Nephron progenitor cell (in vitro differentiated cells): ENCODE data around the gene GJA8.
"Not testable (repeated sequence)": the region's sequence is repeated elsewhere in the genome, so short reads cannot be mapped to it uniquely, and the experiment has no call there.

Source experiments
- DNase-seq: peaks from one replicate; pipeline ENCODE4 v3.0.0; 2021
- H3K27ac Mint-ChIP-seq: 2 replicates; pipeline ENCODE4 v1.8.0; 2021; ENCODE audit warnings: mild to moderate bottlenecking, moderate library complexity, mixed read lengths
- H3K27me3 Mint-ChIP-seq: 2 replicates; pipeline ENCODE4 v1.8.0; 2021; ENCODE audit warnings: mild to moderate bottlenecking, low read depth, mixed read lengths; ENCODE audit not compliant: poor library complexity
- H3K36me3 Mint-ChIP-seq: 2 replicates; pipeline ENCODE4 v1.8.0; 2021; ENCODE audit warnings: low read depth, mixed read lengths
- H3K4me1 Mint-ChIP-seq: 2 replicates; pipeline ENCODE4 v1.8.0; 2021; ENCODE audit warnings: mixed read lengths
- H3K4me3 Mint-ChIP-seq: 2 replicates; pipeline ENCODE4 v1.8.0; 2021; ENCODE audit warnings: mild to moderate bottlenecking, moderate library complexity, mixed read lengths
- H3K9me3 Mint-ChIP-seq: 2 replicates; pipeline ENCODE4 v1.8.0; 2021; ENCODE audit warnings: mild to moderate bottlenecking, moderate library complexity, mixed read lengths
- CTCF ChIP-seq: fragments of 200-600 bp; sonication (generic); IDR thresholded peaks from 2 replicates; pipeline ENCODE4 v1.5.0; 2021; ENCODE audit warnings: antibody characterized with exemption

Gene GJA8

GRCh38 chr1:147902253-147902845 is at the start of gene GJA8:
GJA8 (plus strand) TSS chr1:147902795; CDS start chr1:147907956, 5,161 bp downstream.
- no peak for TF ChIP-seq CTCF
- Mint-ChIP-seq H3K4me1 (peaks cover 33% of the 10 kb centered on the region), H3K9me3 (no peaks in the 10 kb centered on the region), H3K36me3 (no peaks in the 10 kb centered on the region), H3K27ac (no peak within 1 kb of the TSS), H3K27me3 (peaks cover 5% of the 10 kb centered on the region), H3K4me3 (peak within 1 kb of the TSS; percentile 23)
- DNase-seq: no peak

GRCh38 chr1:147853391-147853790 is 49.2 kb upstream of the GJA8 start:
- peak overlapping the region; percentile 14 for H3K27ac Mint-ChIP-seq
- TF ChIP-seq CTCF: no peak
- H3K9me3 Mint-ChIP-seq: peaks cover 18% of the 10 kb centered on the region
- no peak overlapping the region for H3K4me3 Mint-ChIP-seq
- H3K4me1 Mint-ChIP-seq: peaks cover 19% of the 10 kb centered on the region
- no peaks in the 10 kb centered on the region for H3K36me3 Mint-ChIP-seq
- DNase-seq: no peak
- H3K27me3 Mint-ChIP-seq: peaks cover 7% of the 10 kb centered on the region

- H3K4me1 Mint-ChIP-seq: peaks cover 11% of the 10 kb centered on the region
- not testable (repeated sequence) for H3K27me3 Mint-ChIP-seq, H3K36me3 Mint-ChIP-seq
Measured at GRCh38 chr1:147854989-147855388, 47.6 kb upstream of the GJA8 start.

GRCh38 chr1:147855996-147856395 is 46.6 kb upstream of the GJA8 start:
- not testable (repeated sequence) for H3K4me3 Mint-ChIP-seq, H3K27ac Mint-ChIP-seq, H3K36me3 Mint-ChIP-seq, DNase-seq
- H3K27me3 Mint-ChIP-seq: peaks cover 10% of the 10 kb centered on the region
- H3K4me1 Mint-ChIP-seq: peaks cover 11% of the 10 kb centered on the region
- peaks cover 40% of the 10 kb centered on the region for H3K9me3 Mint-ChIP-seq

More at GRCh38 chr1:147854989-147855388, 47.6 kb upstream of the GJA8 start:
- peaks cover 31% of the 10 kb centered on the region for H3K9me3 Mint-ChIP-seq
- H3K27ac Mint-ChIP-seq, DNase-seq, H3K4me3 Mint-ChIP-seq: not testable (repeated sequence)

GRCh38 chr1:147867204-147867603 is 35.4 kb upstream of the GJA8 start:
- H3K27me3 Mint-ChIP-seq, H3K27ac Mint-ChIP-seq: not testable (repeated sequence)

GRCh38 chr1:147878022-147878421 is 24.6 kb upstream of the GJA8 start:
- Mint-ChIP-seq H3K4me1 (peaks cover 16% of the 10 kb centered on the region), H3K36me3 (peaks cover 6% of the 10 kb centered on the region), H3K4me3 (no peak overlapping the region), H3K9me3 (peaks cover 16% of the 10 kb centered on the region), H3K27ac (no peak overlapping the region), H3K27me3 (peaks cover 2% of the 10 kb centered on the region)
- TF ChIP-seq CTCF: no peak
- DNase-seq: no peak

More at GRCh38 chr1:147867204-147867603, 35.4 kb upstream of the GJA8 start:
- not testable (repeated sequence) for H3K4me3 Mint-ChIP-seq, DNase-seq, H3K36me3 Mint-ChIP-seq, H3K4me1 Mint-ChIP-seq
- H3K9me3 Mint-ChIP-seq: peaks cover 28% of the 10 kb centered on the region

- Mint-ChIP-seq H3K4me3 (no peak overlapping the region), H3K36me3 (peaks cover 6% of the 10 kb centered on the region), H3K27ac (no peak overlapping the region), H3K27me3 (no peaks in the 10 kb centered on the region), H3K9me3 (peaks cover 16% of the 10 kb centered on the region), H3K4me1 (peaks cover 16% of the 10 kb centered on the region)
- no peak for DNase-seq
- TF ChIP-seq CTCF: no peak
Measured at GRCh38 chr1:147879911-147880310, 22.7 kb upstream of the GJA8 start.
